ENCODE measurements around the gene CNGB1. TPM values are rescaled to one million over a fixed set of nuclear protein-coding genes. Genes with fewer than 3 reads are reported as not detected.

The CNGB1 gene
- total RNA-seq, 1 experiment from 2014 or later: not detected

- no peak for TF ChIP-seq POLR2A (IDR thresholded peaks at IDR 0.05; ENCODE audit: borderline replicate concordance, extremely low read depth, insufficient read depth, insufficient read length)
- TF ChIP-seq POLR2AphosphoS5 (IDR thresholded peaks at IDR 0.05; ENCODE audit: low read depth, low read length): no peak
- no peak for TF ChIP-seq YY1 (IDR thresholded peaks at IDR 0.05; ENCODE audit: extremely low read depth, insufficient replicate concordance, low read depth, low read length)
- TF ChIP-seq CTCF (IDR thresholded peaks at IDR 0.05 in 2 of 3, conservative IDR thresholded peaks at IDR 0.05 in 1 of 3; ENCODE audit: borderline replicate concordance in 1 of 3, insufficient read depth in 1 of 3, low read depth in 2 of 3, low read length in 2 of 3): no peak
- no peak for TF ChIP-seq EZH2phosphoT487 (IDR thresholded peaks at IDR 0.05; ENCODE audit: borderline replicate concordance)
- no peak for TF ChIP-seq JUND (IDR thresholded peaks at IDR 0.05)
- no peak for TF ChIP-seq ELF1 (IDR thresholded peaks at IDR 0.05; ENCODE audit: borderline replicate concordance, low read depth)
- TF ChIP-seq CEBPB (IDR thresholded peaks at IDR 0.05; ENCODE audit: low read depth): no peak
- no peak for TF ChIP-seq EGR1 (IDR thresholded peaks at IDR 0.05; ENCODE audit: low read depth)
- no peak for TF ChIP-seq SRF (IDR thresholded peaks at IDR 0.05; ENCODE audit: low read depth)
- TF ChIP-seq ZBTB33 (IDR thresholded peaks at IDR 0.05; ENCODE audit: extremely low read depth, insufficient replicate concordance, low read length): no peak
- no peak for TF ChIP-seq FOSL1 (IDR thresholded peaks at IDR 0.05; ENCODE audit: low read depth)
- TF ChIP-seq EZH2 (IDR thresholded peaks at IDR 0.05): no peak
- TF ChIP-seq ATF3 (IDR thresholded peaks at IDR 0.05): no peak
- Histone ChIP-seq H3K36me3 (ENCODE audit: control insufficient read depth in 1 of 2, insufficient read depth in 2 of 2, low read length in 2 of 2) (no peaks in the 10 kb centered on the region), H3K27ac (ENCODE audit: low read depth, low read length) (no peak overlapping the region), H3K9me3 (ENCODE audit: control insufficient read depth in 1 of 2, insufficient read depth in 1 of 2, low read depth in 1 of 2, low read length in 2 of 2) (no peaks in the 10 kb centered on the region), H3K4me1 (ENCODE audit: control insufficient read depth in 1 of 2, insufficient read depth in 2 of 2, low read length in 2 of 2) (no peaks in the 10 kb centered on the region), H3K4me3 (replicated peaks in 1 of 2; ENCODE audit: low read depth in 1 of 2, low read length in 2 of 2) (no peak overlapping the region), H3K9me2 (ENCODE audit: insufficient read depth) (no peaks in the 10 kb centered on the region), H3K79me2 (ENCODE audit: insufficient read depth, low read length) (no peaks in the 10 kb centered on the region), H3K27me3 (ENCODE audit: insufficient read depth, low read length) (no peaks in the 10 kb centered on the region; the same call in 1 of the 2 replicates), H3K9ac (ENCODE audit: low read length) (no peak overlapping the region), H2AFZ (ENCODE audit: low read depth, low read length, poor library complexity, severe bottlenecking) (no peak overlapping the region), H3K4me2 (ENCODE audit: low read length) (no peak overlapping the region), H4K20me1 (ENCODE audit: insufficient read depth) (no peaks in the 10 kb centered on the region)
- RAD21 ChIA-PET (ENCODE audit: low non-redundant PET in 1 of 2, low total read pairs in 2 of 2, uncharacterized antibody in 2 of 2, unreplicated experiment in 2 of 2): no interaction called here
- POLR2A ChIA-PET: no interaction called here
- no peak for DNase-seq (ENCODE audit: low read depth, low spot score)
- CTCF ChIA-PET: no interaction called here
- intact Hi-C loops (cut with micrococcal nuclease): no loop called here
- BruUV-seq (replicated peaks): no TSS peak
- ATAC-seq: no peak
Observed at GRCh38 chr16:57966204-57966771, 4.6 kb downstream of the CNGB1 start.

Measured in HCT116 (cell line).